ENCODE measurements around the gene AKT1. TPM values are rescaled to one million over a fixed set of nuclear protein-coding genes. Genes with fewer than 3 reads are reported as not detected.

The AKT1 gene
- total RNA-seq, 4 donors from 2014 or later, result 44.4 to 70.4 (median 57.0) TPM

- TF ChIP-seq POLR2A (IDR thresholded peaks at IDR 0.05), result no peak
- no peak for TF ChIP-seq CTCF (IDR thresholded peaks at IDR 0.05 in 4 of 5, conservative IDR thresholded peaks at IDR 0.05 in 1 of 5)
- H3K4me3 ChIP-seq, result no peak overlapping the region
- ATAC-seq, result no peak
- no peak overlapping the region for H3K27ac ChIP-seq
- intact Hi-C loops (cut with DNase I; ENCODE audit: low total_unique reads) (no loop called here), in situ Hi-C loops (cut with MboI; ENCODE audit: low sequenced_read_pairs in 4 of 4) (no loop called here)
- no peaks in the 10 kb centered on the region for H3K4me1 ChIP-seq
- peaks cover 0 to 41% of the 10 kb centered on the region in 2 donors for H3K36me3 ChIP-seq
- no peaks in the 10 kb centered on the region for H3K9me3 ChIP-seq
- H3K27me3 ChIP-seq, result no peaks in the 10 kb centered on the region
- DNase-seq, result no peak
Measured at GRCh38 chr14:104775073-104775489, 20.5 kb downstream of the AKT1 start.

- no peaks in the 10 kb centered on the region for H3K27me3 ChIP-seq
- H3K36me3 ChIP-seq, result peaks cover 0 to 41% of the 10 kb centered on the region in 2 donors
- TF ChIP-seq CTCF (IDR thresholded peaks at IDR 0.05 in 4 of 5, conservative IDR thresholded peaks at IDR 0.05 in 1 of 5), result no peak
- no peak for TF ChIP-seq POLR2A (IDR thresholded peaks at IDR 0.05)
- ATAC-seq, result no peak
- no peaks in the 10 kb centered on the region for H3K4me1 ChIP-seq
- intact Hi-C loops (cut with DNase I; ENCODE audit: low total_unique reads) (no loop called here), in situ Hi-C loops (cut with MboI; ENCODE audit: low sequenced_read_pairs in 4 of 4) (no loop called here)
- no peak for DNase-seq
- no peaks in the 10 kb centered on the region for H3K9me3 ChIP-seq
- no peak overlapping the region for H3K4me3 ChIP-seq
- H3K27ac ChIP-seq, result no peak overlapping the region
Measured at GRCh38 chr14:104774453-104775072, 21.0 kb downstream of the AKT1 start.

GRCh38 chr14:104773505-104774452, 21.8 kb downstream of the AKT1 start:
- no peak for ATAC-seq
- Histone ChIP-seq H3K27me3 (no peaks in the 10 kb centered on the region), H3K4me3 (no peak overlapping the region), H3K27ac (no peak overlapping the region), H3K4me1 (no peaks in the 10 kb centered on the region), H3K36me3 (peaks cover 0 to 41% of the 10 kb centered on the region in 2 donors), H3K9me3 (no peaks in the 10 kb centered on the region)
- no peak for DNase-seq
- in situ Hi-C loops (cut with MboI; ENCODE audit: low sequenced_read_pairs in 4 of 4) (no loop called here), intact Hi-C loops (cut with DNase I; ENCODE audit: low total_unique reads) (no loop called here)
- TF ChIP-seq CTCF (IDR thresholded peaks at IDR 0.05 in 4 of 5, conservative IDR thresholded peaks at IDR 0.05 in 1 of 5) (no peak), POLR2A (IDR thresholded peaks at IDR 0.05) (no peak)

GRCh38 chr14:104772707-104773504, 22.6 kb downstream of the AKT1 start:
- H3K4me3 ChIP-seq, result no peak overlapping the region
- DNase-seq (no peak), ATAC-seq (no peak)
- H3K9me3 ChIP-seq, result no peaks in the 10 kb centered on the region
- in situ Hi-C loops (cut with MboI; ENCODE audit: low sequenced_read_pairs in 4 of 4), result no loop called here
- TF ChIP-seq CTCF (IDR thresholded peaks at IDR 0.05 in 4 of 5, conservative IDR thresholded peaks at IDR 0.05 in 1 of 5) (no peak), POLR2A (IDR thresholded peaks at IDR 0.05) (no peak)
- no peaks in the 10 kb centered on the region for H3K4me1 ChIP-seq
- H3K36me3 ChIP-seq, result peaks cover 0 to 41% of the 10 kb centered on the region in 2 donors
- H3K27me3 ChIP-seq, result no peaks in the 10 kb centered on the region
- H3K27ac ChIP-seq, result no peak overlapping the region
- intact Hi-C loops (cut with DNase I; ENCODE audit: low total_unique reads), result no loop called here
